CD4-positive, alpha-beta T cell treated with Interleukin-10 for 1 hour (primary cell): ENCODE data around the gene FCN2.

ENCODE experiments used
- DNase-seq: peaks from one replicate; pipeline ENCODE4 v3.0.0-alpha.2; 2020

FCN2 gene

GRCh38 chr9:134935056-134935640, 54.5 kb downstream of the FCN2 start:
- DNase-seq = no peak

- no peak for DNase-seq
Measured at GRCh38 chr9:134935701-134936345, 55.2 kb downstream of the FCN2 start.

- peak; percentile 12 for DNase-seq
Measured at GRCh38 chr9:134936346-134937163, 55.9 kb downstream of the FCN2 start.
